Thyroid gland (tissue), 4 donors: ENCODE measurements around the gene MDH1.

Source experiments
- CTCF ChIP-seq, 6 experiments: fragments of 200-600 bp in 3 of 6; fragments of 450-650 bp in 3 of 6; sonication (generic) in 3 of 6; IDR thresholded peaks; one replicate each; pipeline ENCODE4 v1.5.1; 2016 to 2019; ENCODE audit warnings: antibody characterized with exemption in 6 of 6, mild to moderate bottlenecking in 2 of 6, inconsistent platforms in 1 of 6, moderate library complexity in 1 of 6
- POLR2A ChIP-seq, 2 donors: fragments of 450-650 bp; IDR thresholded peaks; one replicate each; pipeline ENCODE4 v1.6.1; 2017; ENCODE audit warnings: antibody characterized with exemption in 2 of 2, mild to moderate bottlenecking in 2 of 2, moderate library complexity in 1 of 2

- no peak for TF ChIP-seq CTCF (IDR thresholded peaks at IDR 0.05)
- TF ChIP-seq POLR2A (IDR thresholded peaks at IDR 0.05) = no peak
Measured at GRCh38 chr2:63651356-63651755, 62.6 kb downstream of the MDH1 start.
